PC-9 (cell line): ENCODE results near the gene SLC16A12. TPM values are rescaled to one million over a fixed set of nuclear protein-coding genes. Genes with fewer than 3 reads are reported as not detected.
A peak's percentile ranks its signal among the peaks of the same experiment; 100 is the strongest.

ENCODE experiments used
- BruUV-seq: library from RNA; stranded (reverse); fragments of 400-500 nt; replicated peaks from 2 replicates; lab custom pipeline; 2021; lab: Mats Ljungman, UMichigan
- CTCF ChIA-PET: fragments of 300-600 bp; sonication (Branson Sonifier 250); formaldehyde crosslinking; loops from one replicate; lab custom pipeline; 2022; ENCODE audit warnings: antibody characterized with exemption; lab: Charles Lee
- POLR2A ChIA-PET: fragments of 300-600 bp; sonication (Branson Sonifier 250); formaldehyde crosslinking; loops from one replicate; lab custom pipeline; 2022; ENCODE audit warnings: antibody characterized with exemption; ENCODE audit not compliant: unreplicated experiment; lab: Charles Lee
- DNase-seq, 2 experiments: peaks; one replicate each; pipeline versions ENCODE4 v3.0.0 to v3.0.0-alpha.2; 2015 to 2022; ENCODE audit warnings: mixed read lengths in 1 of 2
- H2AFZ ChIP-seq: fragments of 200-600 bp; sonication (generic); 2 replicates; pipeline ENCODE4 v1.8.1; 2017; ENCODE audit warnings: antibody characterized with exemption
- H3F3A ChIP-seq: fragments of 200-600 bp; sonication (generic); 2 replicates; pipeline ENCODE4 v1.8.1; 2017; ENCODE audit warnings: antibody characterized with exemption, mild to moderate bottlenecking, low read depth; ENCODE audit not compliant: insufficient read depth
- H3K27ac ChIP-seq: fragments of 200-600 bp; sonication (generic); 2 replicates; pipeline ENCODE4 v1.6.1; 2016; ENCODE audit warnings: mixed run types
- H3K27me3 ChIP-seq: fragments of 200-600 bp; sonication (generic); 2 replicates; pipeline ENCODE4 v1.6.1; 2016; ENCODE audit warnings: low read depth, mixed run types; ENCODE audit not compliant: insufficient read depth
- H3K36me3 ChIP-seq: fragments of 200-600 bp; sonication (generic); 2 replicates; pipeline ENCODE4 v1.6.1; 2016; ENCODE audit warnings: low read depth, mixed run types
- H3K4me1 ChIP-seq: fragments of 200-600 bp; sonication (generic); replicated peaks from 2 replicates; pipeline ENCODE4 v1.6.1; 2016; ENCODE audit warnings: mixed run types; ENCODE audit not compliant: insufficient read depth
- H3K4me2 ChIP-seq: fragments of 200-600 bp; sonication (generic); 2 replicates; pipeline ENCODE4 v1.6.1; 2017; ENCODE audit warnings: mixed run types
- H3K4me3 ChIP-seq: fragments of 200-600 bp; sonication (generic); 2 replicates; pipeline ENCODE4 v1.6.1; 2016; ENCODE audit warnings: mixed run types
- H3K79me2 ChIP-seq: fragments of 200-600 bp; sonication (generic); 2 replicates; pipeline ENCODE4 v1.6.1; 2017; ENCODE audit warnings: low read depth, mixed run types
- H3K9me2 ChIP-seq: fragments of 200-600 bp; sonication (generic); 2 replicates; pipeline ENCODE4 v1.8.1; 2017; ENCODE audit warnings: mild to moderate bottlenecking; ENCODE audit not compliant: insufficient read depth
- H3K9me3 ChIP-seq: fragments of 200-600 bp; sonication (generic); 2 replicates; pipeline ENCODE4 v1.8.1; 2016; ENCODE audit warnings: low read depth; ENCODE audit not compliant: insufficient read depth
- H4K20me1 ChIP-seq: fragments of 200-600 bp; sonication (generic); 2 replicates; pipeline ENCODE4 v1.8.1; 2017; ENCODE audit not compliant: insufficient read depth
- EZH2 ChIP-seq: fragments of 200-600 bp; sonication (generic); IDR thresholded peaks from 2 replicates; pipeline ENCODE4 v1.8.0; 2017; ENCODE audit warnings: antibody characterized with exemption, low read depth
- intact Hi-C: fragments of 100-400 bp; cut with micrococcal nuclease; formaldehyde crosslinking; loops from one replicate; pipeline ENCODE4 v1.10.0; 2022; ENCODE audit not compliant: unreplicated experiment
- total RNA-seq: library from RNA; stranded (reverse); gene quantifications from 2 replicates; pipeline ENCODE4 v1.2.3, GENCODE V29; 2021
- TF ChIP-seq, protein P1 (sequence below): fragments of 200-600 bp; sonication (generic); conservative IDR thresholded peaks from 2 replicates; pipeline ENCODE4 v1.6.1; 2017; ENCODE audit warnings: mixed run types, antibody characterized with exemption, mild to moderate bottlenecking, moderate library complexity

Gene SLC16A12
- total RNA-seq, 1 experiment from 2014 or later: 0.74 TPM

DNA sequence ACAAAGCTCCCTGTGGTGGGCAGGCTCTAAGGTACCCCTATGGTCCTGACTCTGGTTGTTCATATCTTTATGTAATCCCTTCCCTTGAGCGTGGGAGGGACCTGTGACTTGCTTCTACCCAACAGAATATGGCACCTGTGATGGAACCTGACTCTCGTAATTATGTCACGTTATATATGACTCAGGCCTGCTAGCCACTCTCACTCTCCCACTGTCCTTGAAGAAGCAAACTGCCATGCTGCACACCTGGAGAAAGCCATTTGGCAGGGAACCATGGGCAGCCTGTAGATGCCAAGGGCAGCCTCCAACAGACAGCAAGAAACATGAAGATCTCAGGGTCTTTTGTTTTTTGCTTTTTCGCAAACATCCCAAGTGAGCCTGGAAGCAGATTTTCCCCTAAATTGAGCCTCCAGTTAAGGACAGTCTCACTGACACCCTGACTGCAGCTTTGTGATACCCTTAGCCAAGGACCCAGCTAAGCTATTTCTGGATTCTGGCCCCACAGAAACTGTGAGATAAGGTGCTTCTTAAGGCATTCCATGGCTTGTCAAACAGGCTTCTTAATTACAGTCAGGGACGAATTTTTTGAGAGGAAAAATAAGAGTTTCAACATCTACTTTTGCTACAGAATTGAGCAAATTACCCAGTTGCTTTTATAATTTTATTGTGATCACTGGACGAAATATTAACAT lies 71.4 kb downstream of the SLC16A12 start:
- no peak overlapping the region for H3K4me3 ChIP-seq
- H4K20me1 ChIP-seq: no peaks in the 10 kb centered on the region
- H3K9me2 ChIP-seq: no peaks in the 10 kb centered on the region
- no peaks in the 10 kb centered on the region for H3K36me3 ChIP-seq
- no TSS peak for BruUV-seq
- H3K79me2 ChIP-seq: no peaks in the 10 kb centered on the region
- no peaks in the 10 kb centered on the region for H3K9me3 ChIP-seq
- no peak overlapping the region for H3K27ac ChIP-seq
- intact Hi-C loops: no loop called here
- TF ChIP-seq, protein P1, sequence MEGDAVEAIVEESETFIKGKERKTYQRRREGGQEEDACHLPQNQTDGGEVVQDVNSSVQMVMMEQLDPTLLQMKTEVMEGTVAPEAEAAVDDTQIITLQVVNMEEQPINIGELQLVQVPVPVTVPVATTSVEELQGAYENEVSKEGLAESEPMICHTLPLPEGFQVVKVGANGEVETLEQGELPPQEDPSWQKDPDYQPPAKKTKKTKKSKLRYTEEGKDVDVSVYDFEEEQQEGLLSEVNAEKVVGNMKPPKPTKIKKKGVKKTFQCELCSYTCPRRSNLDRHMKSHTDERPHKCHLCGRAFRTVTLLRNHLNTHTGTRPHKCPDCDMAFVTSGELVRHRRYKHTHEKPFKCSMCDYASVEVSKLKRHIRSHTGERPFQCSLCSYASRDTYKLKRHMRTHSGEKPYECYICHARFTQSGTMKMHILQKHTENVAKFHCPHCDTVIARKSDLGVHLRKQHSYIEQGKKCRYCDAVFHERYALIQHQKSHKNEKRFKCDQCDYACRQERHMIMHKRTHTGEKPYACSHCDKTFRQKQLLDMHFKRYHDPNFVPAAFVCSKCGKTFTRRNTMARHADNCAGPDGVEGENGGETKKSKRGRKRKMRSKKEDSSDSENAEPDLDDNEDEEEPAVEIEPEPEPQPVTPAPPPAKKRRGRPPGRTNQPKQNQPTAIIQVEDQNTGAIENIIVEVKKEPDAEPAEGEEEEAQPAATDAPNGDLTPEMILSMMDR: no peak
- TF ChIP-seq EZH2: no peak
- POLR2A ChIA-PET: no interaction called here
- H3K4me1 ChIP-seq: peaks cover 20% of the 10 kb centered on the region
- DNase-seq: no peak
- H2AFZ ChIP-seq: no peak overlapping the region
- no peak overlapping the region for H3K4me2 ChIP-seq
- peaks cover 17% of the 10 kb centered on the region; the same call in 1 of the 2 replicates for H3F3A ChIP-seq
- H3K27me3 ChIP-seq: no peaks in the 10 kb centered on the region
- CTCF ChIA-PET: no interaction called here

DNA sequence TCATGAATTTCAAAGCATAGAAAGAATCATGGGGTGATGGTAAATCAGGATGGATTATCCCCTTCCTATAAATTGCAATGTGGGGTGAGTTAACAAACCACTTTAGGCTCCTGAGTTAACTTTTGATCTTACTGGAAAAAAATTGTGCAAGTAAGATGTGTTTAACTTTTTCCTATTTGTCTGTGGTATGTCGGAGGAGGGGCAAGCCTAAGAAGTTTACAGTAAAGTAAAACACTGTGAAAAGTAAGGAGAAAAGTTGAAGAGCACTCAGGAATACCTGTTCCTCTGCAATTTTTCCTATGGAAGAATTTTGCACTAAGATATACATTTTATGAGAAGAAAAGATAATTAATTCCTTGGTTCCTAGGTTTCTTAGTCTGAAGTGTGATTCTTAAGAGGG lies 76.6 kb downstream of the SLC16A12 start:
- no peak for DNase-seq
- Histone ChIP-seq H3K4me2 (peak overlapping the region; percentile 42), H3K36me3 (no peaks in the 10 kb centered on the region), H3K4me3 (no peak overlapping the region), H3K27me3 (no peaks in the 10 kb centered on the region), H3K27ac (no peak overlapping the region), H4K20me1 (no peaks in the 10 kb centered on the region), H3K79me2 (no peaks in the 10 kb centered on the region), H3K9me3 (no peaks in the 10 kb centered on the region), H3K9me2 (no peaks in the 10 kb centered on the region), H3F3A (no peaks in the 10 kb centered on the region), H3K4me1 (no peaks in the 10 kb centered on the region; the same call in 1 of the 2 replicates), H2AFZ (no peak overlapping the region)
- BruUV-seq: no TSS peak
- ChIA-PET POLR2A (interaction anchor here (0.7 to 1.1 kb wide), 2 partner anchors 27 to 106 kb away, joined by 3 to 8 read pairs; no protein-coding TSS in a partner anchor), CTCF (interaction anchor here (0.7 kb wide), 1 partner anchor 171 kb away, joined by 3 read pairs; no protein-coding TSS in a partner anchor)
- TF ChIP-seq, protein P1: no peak
- no peak for TF ChIP-seq EZH2
- intact Hi-C loops: no loop called here

DNA sequence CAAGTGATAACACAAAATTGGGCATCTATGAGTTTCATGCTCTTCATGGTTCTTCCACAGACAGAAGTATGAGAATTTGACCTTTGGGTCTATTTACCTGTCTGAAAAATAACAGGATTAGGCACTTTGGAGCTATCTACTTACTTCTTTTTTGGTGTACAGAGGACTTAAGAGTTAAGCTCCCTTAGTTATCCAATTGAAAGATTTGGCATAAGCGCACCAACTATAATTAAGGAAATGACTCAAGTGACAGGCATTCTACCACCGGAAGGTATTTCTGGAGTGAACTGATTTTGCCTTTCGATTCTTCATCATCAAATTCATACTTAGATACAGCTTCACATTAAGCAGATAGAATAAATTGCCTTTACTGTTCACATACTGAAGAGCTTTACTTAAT lies 77.1 kb downstream of the SLC16A12 start:
- no peak overlapping the region for H3K27ac ChIP-seq
- H3K36me3 ChIP-seq: no peaks in the 10 kb centered on the region
- CTCF ChIA-PET: no interaction called here
- H3K4me3 ChIP-seq: no peak overlapping the region
- TF ChIP-seq, protein P1: no peak
- no peak for TF ChIP-seq EZH2
- no peaks in the 10 kb centered on the region for H3K9me3 ChIP-seq
- POLR2A ChIA-PET: interaction anchor here (0.7 to 1.1 kb wide), 2 partner anchors 26 to 106 kb away, joined by 3 to 8 read pairs; no protein-coding TSS in a partner anchor
- no TSS peak for BruUV-seq
- H3K27me3 ChIP-seq: no peaks in the 10 kb centered on the region
- H3K9me2 ChIP-seq: no peaks in the 10 kb centered on the region
- H3K4me1 ChIP-seq: no peaks in the 10 kb centered on the region; the same call in 1 of the 2 replicates
- H2AFZ ChIP-seq: no peak overlapping the region
- no peaks in the 10 kb centered on the region for H3K79me2 ChIP-seq
- no peaks in the 10 kb centered on the region for H3F3A ChIP-seq
- peak in 1 of 2 experiments; percentile 63 for DNase-seq
- no peaks in the 10 kb centered on the region for H4K20me1 ChIP-seq
- intact Hi-C loops: no loop called here
- H3K4me2 ChIP-seq: peak overlapping the region; percentile 42
